ENCODE results near the gene VPS26C. TPM values are rescaled to one million over a fixed set of nuclear protein-coding genes. Genes with fewer than 3 reads are reported as not detected.

Gene VPS26C
- total RNA-seq, result 77.6 and 101 TPM in 2 replicates

DNA sequence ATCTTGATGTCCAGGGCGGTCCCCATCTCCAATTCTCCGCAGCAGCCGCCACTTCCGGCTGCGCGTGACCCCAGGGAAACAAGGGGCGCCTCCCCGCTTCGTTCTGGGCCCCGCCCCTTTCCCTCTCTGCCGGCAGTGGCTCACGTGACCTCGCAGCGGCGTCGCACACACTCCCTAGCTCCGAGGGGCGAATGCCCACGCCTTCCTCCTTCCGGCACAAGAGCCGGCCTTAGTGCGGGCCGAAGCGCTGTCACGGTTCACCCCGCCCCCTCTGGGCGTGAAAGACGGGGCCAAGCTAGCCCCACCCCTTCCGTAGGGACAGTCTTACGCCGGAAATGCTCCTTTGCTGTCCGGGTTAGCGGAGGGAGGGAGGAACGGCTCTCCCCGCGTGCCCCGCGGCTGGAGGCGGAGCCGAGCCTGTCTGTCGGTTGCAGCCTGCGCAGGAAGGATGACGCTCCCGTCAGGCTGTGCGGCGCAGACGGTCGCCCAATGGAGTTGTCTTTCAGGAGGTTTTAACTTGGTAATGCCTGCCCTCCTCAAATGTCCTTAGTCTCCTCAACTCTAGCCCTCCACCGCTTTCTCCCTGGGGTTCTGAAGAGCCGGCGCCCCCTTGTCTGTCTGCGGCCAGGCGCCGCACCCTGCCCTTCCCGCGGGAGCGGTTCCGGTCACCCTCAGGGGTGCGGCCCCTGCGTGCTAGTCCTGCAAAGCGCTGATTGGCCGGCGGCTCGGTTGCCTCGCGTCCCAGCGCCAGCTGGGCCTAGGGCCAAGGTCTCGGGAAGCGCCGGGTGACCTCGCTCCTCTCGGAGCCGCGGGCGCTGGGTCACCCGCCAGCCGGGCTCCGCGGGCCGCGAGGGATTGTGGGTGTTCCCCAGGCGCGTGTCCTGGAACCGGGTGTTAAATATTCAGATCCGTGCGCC is at the start of gene VPS26C:
VPS26C (minus strand) TSS at position 66 of the 917 bp plus-strand sequence; CDS start at position 26, 40 bp downstream.

Other genes starting within 250 kb of the VPS26C start
- gene PIGP, start 194.3 kb downstream of the VPS26C start, total RNA-seq, result 3.7 and 4.9 TPM in 2 replicates
- gene TTC3, start 194.1 kb downstream of the VPS26C start, total RNA-seq, result 139 and 166 TPM in 2 replicates
- 71.0 and 79.0 TPM in 2 replicates for gene DYRK1A, start 99.4 kb upstream of the VPS26C start, total RNA-seq